Ureter (tissue), 1 donor: ENCODE results near the gene MLPH. TPM values are rescaled to one million over a fixed set of nuclear protein-coding genes. Genes with fewer than 3 reads are reported as not detected.

Source experiments
- DNase-seq: peaks from one replicate; pipeline ENCODE4 v3.0.0-alpha.2; 2020; ENCODE audit warnings: low spot score
- total RNA-seq: library from RNA; stranded (reverse); gene quantifications from one replicate; pipeline ENCODE4 v1.2.4, GENCODE V29; 2023
- donor health status: DM: yes; HTN: yes; CAD: no.

Gene MLPH
- total RNA-seq, 1 donor from 2014 or later = 236 TPM

- no peak for DNase-seq
These were observed 114.5 kb downstream of the MLPH start for GRCh38 chr2:237601453-237602116.

GRCh38 chr2:237602409-237602808 is 115.4 kb downstream of the MLPH start:
- DNase-seq = no peak

DNA sequence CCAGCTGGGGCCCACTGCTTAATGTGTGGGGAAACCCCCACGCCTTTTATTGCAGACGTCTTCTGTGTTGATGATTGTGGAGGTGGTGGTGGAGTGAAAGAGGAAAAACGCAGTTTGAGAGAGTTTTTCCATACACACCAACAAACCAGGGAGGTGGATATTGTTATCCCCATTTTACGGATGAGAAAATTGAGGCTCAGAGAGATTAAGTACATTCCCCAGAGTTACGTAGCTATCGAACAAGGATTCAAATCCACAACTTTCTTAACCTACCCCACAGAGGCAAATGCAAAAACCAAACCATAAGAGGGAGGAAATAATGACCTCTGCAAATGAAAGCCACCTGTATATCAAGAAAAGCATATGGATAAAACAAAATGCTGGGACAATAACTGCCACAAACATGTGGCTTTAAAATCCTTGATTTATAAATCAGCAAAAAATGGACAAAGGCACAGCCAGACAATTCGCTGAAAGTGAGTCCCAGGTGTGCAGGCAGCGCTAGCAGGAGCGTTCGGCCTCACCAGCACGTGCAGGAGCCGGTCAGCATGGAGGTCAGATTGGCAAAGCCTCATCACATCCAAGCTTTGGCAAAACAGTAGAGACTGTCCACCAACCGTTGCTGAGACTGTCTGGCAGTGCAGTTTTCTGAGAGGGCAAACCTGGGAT is 116.1 kb downstream of the MLPH start:
- DNase-seq = no peak

- no peak for DNase-seq
These were observed 116.8 kb downstream of the MLPH start for GRCh38 chr2:237603718-237604362.

DNA sequence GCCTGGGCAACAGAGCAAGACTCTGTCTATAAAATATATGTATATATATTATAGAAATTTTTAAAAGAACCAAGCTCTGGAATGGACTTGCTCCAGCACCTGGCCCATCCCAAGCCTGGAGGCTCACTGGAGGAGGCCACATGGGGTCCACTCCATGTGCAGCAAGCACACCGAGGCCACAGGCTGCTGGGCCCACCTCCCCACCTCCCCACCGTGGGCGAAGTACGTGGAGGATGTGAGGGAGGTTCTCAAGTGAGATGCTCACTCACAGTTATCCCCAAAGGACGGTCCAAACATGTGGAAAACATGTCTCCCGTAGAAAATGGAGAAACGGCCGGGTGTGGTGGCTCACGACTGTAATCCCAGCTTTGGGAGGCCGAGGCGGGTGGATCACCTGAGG is 117.3 kb downstream of the MLPH start:
- no peak for DNase-seq

Other genes starting within 250 kb of the MLPH start
- 197 TPM for gene COL6A3, start 73.1 kb upstream of the MLPH start, total RNA-seq
- not detected for gene PRLH, start 79.3 kb downstream of the MLPH start, total RNA-seq
- 24.2 TPM for gene RAB17, start 103.5 kb downstream of the MLPH start, total RNA-seq
- 207 TPM for gene LRRFIP1, start 140.3 kb downstream of the MLPH start, total RNA-seq